GM19239 (cell line): ENCODE results near the gene PCDH9.

Experiments used
- DNase-seq: peaks from one replicate; pipeline ENCODE4 v3.0.0; 2011; ENCODE audit warnings: low spot score; ENCODE audit not compliant: insufficient read length
- FAIRE-seq: peaks from 2 replicates; lab custom pipeline; 2011; peaks lifted over from hg19 to GRCh38; lab: Jason Lieb, UNC

PCDH9 gene

GRCh38 chr13:67168384-67168783 lies 61.8 kb downstream of the PCDH9 start:
- DNase-seq, result no peak
- no peak for FAIRE-seq

DNA sequence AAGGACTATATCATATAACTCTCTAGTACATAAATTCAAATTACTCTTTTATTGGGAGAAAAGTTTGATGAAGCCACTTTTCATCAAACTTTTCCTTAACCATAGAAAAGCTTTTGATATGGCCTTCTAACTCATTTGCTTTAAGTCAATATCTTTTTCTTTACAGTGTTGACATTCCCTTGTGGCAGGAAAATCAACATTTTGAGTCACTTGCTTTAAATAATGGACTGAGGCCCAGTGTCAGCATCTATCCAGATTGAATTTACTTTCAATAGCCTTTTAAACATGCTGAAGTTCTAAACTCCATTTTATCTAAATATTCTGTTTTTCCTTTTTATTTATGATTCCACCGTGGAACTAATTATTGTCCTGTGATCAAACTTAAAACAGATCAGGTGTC lies 62.7 kb downstream of the PCDH9 start:
- no peak for FAIRE-seq

DNA sequence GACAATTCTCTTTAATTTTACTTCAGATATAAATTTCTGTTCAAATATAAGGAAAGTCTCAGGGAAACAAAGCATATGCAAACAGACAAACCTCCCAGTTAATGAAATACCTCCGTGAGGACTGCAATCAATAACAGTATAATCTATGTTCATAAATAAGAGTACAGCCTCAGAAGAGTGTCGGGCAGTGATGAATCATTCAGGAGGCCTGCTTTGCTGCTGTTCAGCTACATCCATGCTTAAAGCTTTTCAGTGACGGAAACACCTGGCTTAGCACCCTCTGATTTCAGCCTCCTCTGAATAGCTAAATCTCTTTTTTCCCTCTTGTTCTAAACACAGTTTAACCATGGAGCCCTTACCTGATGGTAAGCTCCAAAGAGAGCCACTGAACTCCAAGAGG lies 69.0 kb downstream of the PCDH9 start:
- FAIRE-seq (no peak), DNase-seq (no peak)

More for the DNA sequence above, 62.7 kb downstream of the PCDH9 start:
- no peak for DNase-seq

GRCh38 chr13:67158903-67159302 lies 71.2 kb downstream of the PCDH9 start:
- DNase-seq (no peak), FAIRE-seq (no peak)

DNA sequence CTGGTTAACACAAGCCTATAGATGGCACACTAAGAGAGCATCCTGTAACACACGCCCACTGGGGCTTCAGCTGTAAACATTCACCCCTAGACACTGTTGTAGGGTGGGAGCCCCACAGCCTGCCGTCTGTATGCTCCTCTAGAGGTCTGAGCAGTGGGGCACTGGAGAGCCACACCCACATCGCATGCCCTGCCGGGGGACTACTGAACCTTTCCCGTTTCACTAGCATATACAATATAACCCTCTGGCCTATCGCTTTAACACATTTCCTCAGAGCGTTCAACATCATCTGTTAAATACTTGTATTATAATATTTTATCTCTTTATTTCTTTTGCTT lies 73.4 kb downstream of the PCDH9 start:
- no peak for FAIRE-seq
- no peak for DNase-seq

GRCh38 chr13:67155898-67156722 lies 74.0 kb downstream of the PCDH9 start:
- no peak for DNase-seq
- FAIRE-seq, result no peak

- no peak for FAIRE-seq
- no peak for DNase-seq
These were observed 78.1 kb downstream of the PCDH9 start for GRCh38 chr13:67152085-67152484.

- FAIRE-seq (no peak), DNase-seq (no peak)
These were observed 78.5 kb downstream of the PCDH9 start for GRCh38 chr13:67151652-67152051.

- DNase-seq, result no peak
- FAIRE-seq, result no peak
These were observed 79.5 kb downstream of the PCDH9 start for GRCh38 chr13:67150608-67151007.

GRCh38 chr13:67148161-67148571 lies 82.0 kb downstream of the PCDH9 start:
- DNase-seq (no peak), FAIRE-seq (no peak)

GRCh38 chr13:67147342-67148133 lies 82.6 kb downstream of the PCDH9 start:
- FAIRE-seq, result no peak
- DNase-seq, result no peak

GRCh38 chr13:67146523-67147130 lies 83.5 kb downstream of the PCDH9 start:
- no peak for FAIRE-seq
- no peak for DNase-seq

DNA sequence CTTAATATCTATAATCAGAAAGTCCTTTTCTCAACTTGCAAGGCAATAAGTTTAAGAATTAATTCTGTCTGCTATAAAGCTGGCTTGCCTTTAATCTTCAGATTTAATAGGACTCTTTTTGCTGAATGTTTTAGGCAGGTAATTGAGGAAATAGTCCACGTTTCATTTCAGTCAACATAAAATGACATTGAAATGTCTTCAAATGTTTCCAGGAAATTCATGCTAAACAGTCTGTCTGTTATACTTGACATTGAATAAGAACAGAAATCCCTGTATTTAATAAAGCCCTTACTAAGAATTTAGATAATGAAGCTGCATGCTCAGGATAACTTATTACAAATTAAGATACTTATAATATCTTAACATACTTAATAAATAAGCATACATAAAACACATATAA lies 84.2 kb downstream of the PCDH9 start:
- no peak for FAIRE-seq
- no peak for DNase-seq

DNA sequence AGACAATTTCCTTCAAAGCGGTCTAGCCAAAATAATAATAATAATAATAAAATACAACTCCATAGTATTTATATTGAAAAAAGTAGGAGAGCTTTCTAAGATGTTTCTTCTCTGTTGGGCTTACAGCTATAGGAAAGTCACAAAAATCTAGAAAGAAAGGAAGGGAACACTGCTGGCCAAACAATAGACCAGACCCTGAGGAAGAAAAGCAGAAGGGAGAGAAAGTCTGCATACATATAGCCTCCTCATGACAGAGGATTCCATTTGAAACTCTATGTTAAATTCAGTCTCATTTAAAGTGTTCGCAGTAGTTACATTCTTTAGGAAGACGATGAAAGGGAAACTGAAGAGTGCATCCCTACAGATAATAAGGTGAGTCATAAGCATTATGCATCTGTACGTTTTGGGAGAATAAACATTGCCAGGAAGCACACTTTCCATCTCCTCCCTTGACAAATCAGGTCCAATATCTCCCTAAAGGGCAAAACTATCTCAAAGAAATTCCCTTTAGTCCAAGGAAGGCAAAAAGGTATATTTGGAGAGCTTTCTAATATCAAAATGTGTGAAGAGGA lies 86.5 kb downstream of the PCDH9 start:
- FAIRE-seq, result no peak
- no peak for DNase-seq

- no peak for DNase-seq
- FAIRE-seq, result no peak
These were observed 90.1 kb downstream of the PCDH9 start for GRCh38 chr13:67140006-67140405.

DNA sequence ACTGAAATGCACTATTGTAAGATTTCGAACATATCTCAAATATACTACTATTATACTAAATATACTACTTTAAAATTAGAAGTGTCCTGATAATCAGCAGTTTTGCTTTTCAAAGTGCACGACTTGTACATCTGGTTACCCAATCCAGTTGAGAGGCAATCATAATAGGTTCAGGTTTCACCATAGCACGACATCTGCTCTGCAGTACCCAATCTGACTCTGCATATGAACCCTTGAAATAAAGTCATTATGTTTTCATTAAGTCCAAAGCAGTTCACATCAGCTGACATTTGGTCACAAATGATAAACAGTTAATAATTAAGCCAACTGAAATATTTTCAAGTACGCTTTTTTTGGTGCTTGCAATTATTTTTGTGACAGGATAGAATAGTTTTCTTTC lies 90.6 kb downstream of the PCDH9 start:
- FAIRE-seq (no peak), DNase-seq (no peak)

- DNase-seq (no peak), FAIRE-seq (no peak)
These were observed 91.2 kb downstream of the PCDH9 start for GRCh38 chr13:67138970-67139369.

- FAIRE-seq (no peak), DNase-seq (no peak)
These were observed 92.9 kb downstream of the PCDH9 start for GRCh38 chr13:67137044-67137735.

- no peak for FAIRE-seq
- no peak for DNase-seq
These were observed 94.0 kb downstream of the PCDH9 start for GRCh38 chr13:67136157-67136556.

DNA sequence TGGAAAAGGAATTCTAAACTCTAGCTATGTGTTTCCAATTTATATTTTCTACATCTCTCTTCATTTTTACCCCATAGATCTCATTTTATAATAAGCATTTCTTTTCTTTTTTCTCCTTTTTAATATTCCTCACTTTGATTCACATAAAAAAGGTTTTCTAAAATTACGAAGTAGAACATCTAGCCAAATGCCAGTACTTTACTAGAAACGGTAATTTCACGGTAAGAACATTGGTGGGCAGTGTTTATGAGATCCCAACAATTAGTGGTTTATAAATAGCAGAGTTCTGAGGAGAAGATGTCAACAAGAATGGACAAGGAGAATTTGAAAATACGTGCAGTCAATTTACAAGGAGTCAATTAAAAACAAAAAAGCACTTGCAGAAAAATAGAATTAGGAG lies 94.8 kb downstream of the PCDH9 start:
- no peak for FAIRE-seq

More for the DNA sequence above, 94.8 kb downstream of the PCDH9 start:
- no peak for DNase-seq
